Measurements from ENCODE around the gene ICAM1. TPM values are rescaled to one million over a fixed set of nuclear protein-coding genes. Genes with fewer than 3 reads are reported as not detected.

ICAM1 gene
- total RNA-seq, 8 experiments from 2014 or later, result 0.22 to 72.6 (median 9.7) TPM

DNA sequence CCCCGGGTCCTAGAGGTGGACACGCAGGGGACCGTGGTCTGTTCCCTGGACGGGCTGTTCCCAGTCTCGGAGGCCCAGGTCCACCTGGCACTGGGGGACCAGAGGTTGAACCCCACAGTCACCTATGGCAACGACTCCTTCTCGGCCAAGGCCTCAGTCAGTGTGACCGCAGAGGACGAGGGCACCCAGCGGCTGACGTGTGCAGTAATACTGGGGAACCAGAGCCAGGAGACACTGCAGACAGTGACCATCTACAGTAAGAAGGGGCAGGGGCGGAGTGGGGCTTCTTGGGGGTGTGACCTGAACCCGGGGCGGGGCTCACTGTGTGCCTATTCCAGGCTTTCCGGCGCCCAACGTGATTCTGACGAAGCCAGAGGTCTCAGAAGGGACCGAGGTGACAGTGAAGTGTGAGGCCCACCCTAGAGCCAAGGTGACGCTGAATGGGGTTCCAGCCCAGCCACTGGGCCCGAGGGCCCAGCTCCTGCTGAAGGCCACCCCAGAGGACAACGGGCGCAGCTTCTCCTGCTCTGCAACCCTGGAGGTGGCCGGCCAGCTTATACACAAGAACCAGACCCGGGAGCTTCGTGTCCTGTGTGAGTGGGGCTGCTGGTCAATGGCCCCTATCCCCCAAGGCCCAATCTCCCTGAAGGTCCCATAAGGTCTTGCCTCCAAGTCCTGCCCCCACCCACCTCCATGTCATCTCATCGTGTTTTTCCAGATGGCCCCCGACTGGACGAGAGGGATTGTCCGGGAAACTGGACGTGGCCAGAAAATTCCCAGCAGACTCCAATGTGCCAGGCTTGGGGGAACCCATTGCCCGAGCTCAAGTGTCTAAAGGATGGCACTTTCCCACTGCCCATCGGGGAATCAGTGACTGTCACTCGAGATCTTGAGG is 13.4 kb downstream of the ICAM1 start:
- Histone ChIP-seq H3K4me3 (no peak overlapping the region), H3K27ac (no peak overlapping the region), H3K4me1 (replicated peaks in 1 of 2) (peaks cover 0 to 6% of the 10 kb centered on the region in 2 donors)
- in situ Hi-C loops (cut with MboI; ENCODE audit: low pct_unique_long_range_greater_than_20kb in 2 of 9, low sequenced_read_pairs in 9 of 9, unreplicated experiment in 9 of 9), result no loop called here
- 79 to 83% methylated on average over 5 to 6 of the region's 34 CpGs; no CpG with 5 or more reads in 8 of the 10 experiments for WGBS, 10 experiments
- ATAC-seq (replicated peaks in 6 of 8), result no peak

DNA sequence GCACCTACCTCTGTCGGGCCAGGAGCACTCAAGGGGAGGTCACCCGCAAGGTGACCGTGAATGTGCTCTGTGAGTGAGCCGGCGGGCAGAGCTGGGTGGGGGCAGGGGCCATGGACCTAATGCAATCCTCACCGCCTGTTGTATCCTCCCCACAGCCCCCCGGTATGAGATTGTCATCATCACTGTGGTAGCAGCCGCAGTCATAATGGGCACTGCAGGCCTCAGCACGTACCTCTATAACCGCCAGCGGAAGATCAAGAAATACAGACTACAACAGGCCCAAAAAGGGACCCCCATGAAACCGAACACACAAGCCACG is 14.0 kb downstream of the ICAM1 start:
- ATAC-seq (replicated peaks in 6 of 8), result no peak
- H3K4me3 ChIP-seq, result no peak overlapping the region
- H3K4me1 ChIP-seq (replicated peaks in 1 of 2), result peaks cover 0 to 6% of the 10 kb centered on the region in 2 donors
- no peak overlapping the region for H3K27ac ChIP-seq
- WGBS, 10 experiments, result 94 to 100% (median 100%) methylated on average over 1 to 7 of the region's 13 CpGs; no CpG with 5 or more reads in 5 of the 10 experiments
- in situ Hi-C loops (cut with MboI; ENCODE audit: low pct_unique_long_range_greater_than_20kb in 2 of 9, low sequenced_read_pairs in 9 of 9, unreplicated experiment in 9 of 9), result no loop called here

DNA sequence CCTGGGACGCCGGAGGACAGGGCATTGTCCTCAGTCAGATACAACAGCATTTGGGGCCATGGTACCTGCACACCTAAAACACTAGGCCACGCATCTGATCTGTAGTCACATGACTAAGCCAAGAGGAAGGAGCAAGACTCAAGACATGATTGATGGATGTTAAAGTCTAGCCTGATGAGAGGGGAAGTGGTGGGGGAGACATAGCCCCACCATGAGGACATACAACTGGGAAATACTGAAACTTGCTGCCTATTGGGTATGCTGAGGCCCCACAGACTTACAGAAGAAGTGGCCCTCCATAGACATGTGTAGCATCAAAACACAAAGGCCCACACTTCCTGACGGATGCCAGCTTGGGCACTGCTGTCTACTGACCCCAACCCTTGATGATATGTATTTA is 14.5 kb downstream of the ICAM1 start:
- H3K4me1 ChIP-seq (replicated peaks in 1 of 2), result peaks cover 0 to 6% of the 10 kb centered on the region in 2 donors
- no peak overlapping the region for H3K4me3 ChIP-seq
- in situ Hi-C loops (cut with MboI; ENCODE audit: low pct_unique_long_range_greater_than_20kb in 2 of 9, low sequenced_read_pairs in 9 of 9, unreplicated experiment in 9 of 9), result no loop called here
- no peak for ATAC-seq (replicated peaks in 6 of 8)
- H3K27ac ChIP-seq, result no peak overlapping the region
- WGBS, 10 experiments, result 50 to 100% (median 87%) methylated on average over 1 to 3 of the region's 4 CpGs; no CpG with 5 or more reads in 3 of the 10 experiments

DNA sequence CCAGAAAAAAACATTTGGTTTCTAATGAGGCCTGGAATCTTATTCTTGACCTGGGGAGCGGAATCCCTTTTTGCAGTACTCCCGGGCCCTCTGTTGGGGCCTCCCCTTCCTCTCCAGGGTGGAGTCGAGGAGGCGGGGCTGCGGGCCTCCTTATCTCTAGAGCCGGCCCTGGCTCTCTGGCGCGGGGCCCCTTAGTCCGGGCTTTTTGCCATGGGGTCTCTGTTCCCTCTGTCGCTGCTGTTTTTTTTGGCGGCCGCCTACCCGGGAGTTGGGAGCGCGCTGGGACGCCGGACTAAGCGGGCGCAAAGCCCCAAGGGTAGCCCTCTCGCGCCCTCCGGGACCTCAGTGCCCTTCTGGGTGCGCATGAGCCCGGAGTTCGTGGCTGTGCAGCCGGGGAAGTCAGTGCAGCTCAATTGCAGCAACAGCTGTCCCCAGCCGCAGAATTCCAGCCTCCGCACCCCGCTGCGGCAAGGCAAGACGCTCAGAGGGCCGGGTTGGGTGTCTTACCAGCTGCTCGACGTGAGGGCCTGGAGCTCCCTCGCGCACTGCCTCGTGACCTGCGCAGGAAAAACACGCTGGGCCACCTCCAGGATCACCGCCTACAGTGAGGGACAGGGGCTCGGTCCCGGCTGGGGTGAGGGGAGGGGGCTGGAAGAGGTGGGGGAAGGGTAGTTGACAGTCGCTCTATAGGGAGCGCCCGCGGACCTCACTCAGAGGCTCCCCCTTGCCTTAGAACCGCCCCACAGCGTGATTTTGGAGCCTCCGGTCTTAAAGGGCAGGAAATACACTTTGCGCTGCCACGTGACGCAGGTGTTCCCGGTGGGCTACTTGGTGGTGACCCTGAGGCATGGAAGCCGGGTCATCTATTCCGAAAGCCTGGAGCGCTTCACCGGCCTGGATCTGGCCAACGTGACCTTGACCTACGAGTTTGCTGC is 16.1 kb downstream of the ICAM1 start, which contains the start of gene ICAM4:
Gene ICAM4, plus strand, starts transcription at position 153 of the 935 bp plus-strand sequence. Its CDS starts 58 bp downstream, at position 211.
- peak in 2 of 8 experiments; percentile 2 to 9 for ATAC-seq (replicated peaks in 6 of 8)
- WGBS, 10 experiments, result 0 to 35% (median 7%) methylated on average over 2 to 20 of the region's 59 CpGs; no CpG with 5 or more reads in 3 of the 10 experiments
- in situ Hi-C loops (cut with MboI; ENCODE audit: low pct_unique_long_range_greater_than_20kb in 2 of 9, low sequenced_read_pairs in 9 of 9, unreplicated experiment in 9 of 9), result no loop called here
- H3K4me3 ChIP-seq, result peak within 1 kb of the TSS in 1 of 5 donors; percentile 13
- peaks cover 0 to 6% of the 10 kb centered on the region in 2 donors for H3K4me1 ChIP-seq (replicated peaks in 1 of 2)
- no peak within 1 kb of the TSS for H3K27ac ChIP-seq

DNA sequence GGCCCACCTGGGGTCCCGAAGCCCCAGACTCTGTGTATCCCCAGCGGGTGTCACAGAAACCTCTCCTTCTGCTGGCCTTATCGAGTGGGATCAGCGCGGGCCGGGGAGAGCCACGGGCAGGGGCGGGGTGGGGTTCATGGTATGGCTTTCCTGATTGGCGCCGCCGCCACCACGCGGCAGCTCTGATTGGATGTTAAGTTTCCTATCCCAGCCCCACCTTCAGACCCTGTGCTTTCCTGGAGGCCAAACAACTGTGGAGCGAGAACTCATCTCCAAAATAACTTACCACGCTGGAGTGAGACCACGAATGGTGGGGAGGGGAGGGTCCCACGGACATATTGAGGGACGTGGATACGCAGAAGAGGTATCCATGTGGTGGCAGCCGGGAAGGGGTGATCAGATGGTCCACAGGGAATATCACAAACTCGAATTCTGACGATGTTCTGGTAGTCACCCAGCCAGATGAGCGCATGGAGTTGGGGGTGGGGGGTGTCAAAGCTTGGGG is 17.8 kb downstream of the ICAM1 start:
- 0 to 6% (median 0%) methylated on average over 1 to 13 of the region's 23 CpGs; no CpG with 5 or more reads in 4 of the 10 experiments for WGBS, 10 experiments
- Histone ChIP-seq H3K4me1 (replicated peaks in 1 of 2) (peaks cover 0 to 6% of the 10 kb centered on the region in 2 donors), H3K4me3 (peak overlapping the region; percentile 30 to 80 (median 42)), H3K27ac (peak overlapping the region in 1 of 2 donors; percentile 27)
- ATAC-seq (replicated peaks in 6 of 8), result peak; percentile 2 to 30 (median 11)
- in situ Hi-C loops (cut with MboI; ENCODE audit: low pct_unique_long_range_greater_than_20kb in 2 of 9, low sequenced_read_pairs in 9 of 9, unreplicated experiment in 9 of 9), result no loop called here

DNA sequence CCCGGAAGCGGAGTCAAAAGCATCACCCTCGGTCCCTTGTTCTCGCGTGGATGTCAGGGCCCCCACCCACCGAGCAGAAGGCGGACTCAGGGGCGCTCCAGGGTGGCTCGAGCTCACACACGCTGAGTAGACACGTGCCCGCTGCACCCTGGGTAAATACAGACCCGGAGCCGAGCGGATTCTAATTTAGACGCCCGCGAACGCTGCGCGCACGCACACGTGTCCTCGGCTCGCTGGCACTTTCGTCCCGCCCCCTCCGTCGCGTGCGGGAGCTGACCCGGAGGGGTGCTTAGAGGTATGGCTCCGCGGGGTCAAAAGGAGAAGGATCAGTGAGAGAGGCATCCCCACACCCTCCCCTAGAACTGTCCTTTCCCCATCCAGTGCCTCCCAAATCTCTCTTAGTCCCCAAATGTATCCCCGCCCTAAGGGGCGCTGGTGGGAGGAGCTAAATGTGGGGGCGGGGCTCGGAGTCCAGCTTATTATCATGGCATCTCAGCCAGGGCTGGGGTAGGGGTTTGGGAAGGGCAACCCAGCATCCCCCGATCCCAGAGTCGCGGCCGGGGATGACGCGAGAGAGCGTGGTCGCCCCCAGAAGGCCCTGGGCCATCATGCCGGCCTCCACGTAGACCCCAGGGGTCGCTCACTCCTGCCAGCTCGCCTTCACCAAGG is 18.4 kb downstream of the ICAM1 start:
- in situ Hi-C loops (cut with MboI; ENCODE audit: low pct_unique_long_range_greater_than_20kb in 2 of 9, low sequenced_read_pairs in 9 of 9, unreplicated experiment in 9 of 9), result no loop called here
- Histone ChIP-seq H3K4me1 (replicated peaks in 1 of 2) (peaks cover 0 to 6% of the 10 kb centered on the region in 2 donors), H3K27ac (peak overlapping the region in 1 of 2 donors; percentile 75), H3K4me3 (peak overlapping the region; percentile 30 to 80 (median 42))
- WGBS, 10 experiments, result 0 to 7% methylated on average over 2 to 6 of the region's 50 CpGs; no CpG with 5 or more reads in 8 of the 10 experiments
- ATAC-seq (replicated peaks in 6 of 8), result peak; percentile 10 to 73 (median 62)

DNA sequence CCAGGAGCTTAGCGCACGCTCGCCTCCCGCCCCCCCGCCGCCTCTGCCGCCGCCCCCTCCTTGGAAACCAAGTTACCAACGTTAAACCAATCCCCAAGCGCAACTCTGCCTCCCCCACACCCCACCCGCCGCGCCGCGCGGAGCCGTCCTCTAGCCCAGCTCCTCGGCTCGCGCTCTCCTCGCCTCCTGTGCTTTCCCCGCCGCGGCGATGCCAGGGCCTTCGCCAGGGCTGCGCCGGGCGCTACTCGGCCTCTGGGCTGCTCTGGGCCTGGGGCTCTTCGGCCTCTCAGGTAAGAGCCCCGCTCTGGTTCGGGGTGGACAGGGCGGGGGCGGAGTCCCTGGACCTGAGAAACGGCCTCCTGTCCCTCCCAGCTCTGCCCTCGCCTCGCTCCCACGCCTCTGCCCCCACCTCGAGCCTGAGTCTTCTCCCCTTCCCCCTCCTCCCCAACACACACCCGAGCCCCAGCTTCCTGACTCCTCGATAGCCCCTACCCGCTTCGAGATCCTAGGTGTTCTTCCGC is 19.0 kb downstream of the ICAM1 start, which contains the start of gene ICAM5:
Gene ICAM5, plus strand, starts transcription at position 117 of the 521 bp plus-strand sequence. Its CDS starts 92 bp downstream, at position 209.
- Histone ChIP-seq H3K27ac (peak within 1 kb of the TSS; percentile 28 to 75), H3K4me3 (peak within 1 kb of the TSS; percentile 30 to 80 (median 42)), H3K4me1 (replicated peaks in 1 of 2) (peaks cover 0 to 6% of the 10 kb centered on the region in 2 donors)
- WGBS, 10 experiments, result no CpG with 5 or more reads among the region's 45 CpGs
- peak in 4 of 8 experiments; percentile 8 to 28 (median 18) for ATAC-seq (replicated peaks in 6 of 8)
- in situ Hi-C loops (cut with MboI; ENCODE audit: low pct_unique_long_range_greater_than_20kb in 2 of 9, low sequenced_read_pairs in 9 of 9, unreplicated experiment in 9 of 9), result no loop called here

DNA sequence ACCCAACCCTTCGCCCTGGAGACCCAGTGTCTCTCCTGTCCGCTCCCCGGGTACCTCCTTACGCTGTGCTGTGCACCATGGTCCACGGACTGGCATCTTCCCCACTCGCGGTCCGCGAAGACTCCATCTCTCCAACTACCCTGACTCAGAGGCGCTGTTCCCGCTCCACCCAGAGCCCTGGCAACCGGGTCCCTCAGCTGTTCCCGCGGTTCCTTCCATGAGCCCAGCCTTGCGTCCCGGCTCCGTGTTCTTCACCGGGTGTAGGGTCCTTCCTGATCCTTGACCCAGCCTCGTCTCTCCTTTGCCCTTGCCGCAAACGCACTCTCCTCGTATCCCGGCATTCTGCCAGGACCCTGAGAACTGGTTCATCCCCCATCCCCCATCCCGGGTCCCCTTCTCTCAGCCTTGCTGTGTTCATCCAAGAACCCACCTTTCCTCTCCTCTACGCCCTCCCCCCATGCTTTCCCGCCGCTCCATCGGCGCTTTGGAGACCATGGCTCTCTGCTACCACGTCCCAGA is 19.5 kb downstream of the ICAM1 start:
- peak overlapping the region; percentile 30 to 80 (median 42) for H3K4me3 ChIP-seq
- in situ Hi-C loops (cut with MboI; ENCODE audit: low pct_unique_long_range_greater_than_20kb in 2 of 9, low sequenced_read_pairs in 9 of 9, unreplicated experiment in 9 of 9), result no loop called here
- 0% methylated on average over 4 of the region's 30 CpGs; no CpG with 5 or more reads in 9 of the 10 experiments for WGBS, 10 experiments
- peaks cover 0 to 6% of the 10 kb centered on the region in 2 donors for H3K4me1 ChIP-seq (replicated peaks in 1 of 2)
- peak in 1 of 8 experiments; percentile 0 for ATAC-seq (replicated peaks in 6 of 8)
- peak overlapping the region in 1 of 2 donors; percentile 75 for H3K27ac ChIP-seq

DNA sequence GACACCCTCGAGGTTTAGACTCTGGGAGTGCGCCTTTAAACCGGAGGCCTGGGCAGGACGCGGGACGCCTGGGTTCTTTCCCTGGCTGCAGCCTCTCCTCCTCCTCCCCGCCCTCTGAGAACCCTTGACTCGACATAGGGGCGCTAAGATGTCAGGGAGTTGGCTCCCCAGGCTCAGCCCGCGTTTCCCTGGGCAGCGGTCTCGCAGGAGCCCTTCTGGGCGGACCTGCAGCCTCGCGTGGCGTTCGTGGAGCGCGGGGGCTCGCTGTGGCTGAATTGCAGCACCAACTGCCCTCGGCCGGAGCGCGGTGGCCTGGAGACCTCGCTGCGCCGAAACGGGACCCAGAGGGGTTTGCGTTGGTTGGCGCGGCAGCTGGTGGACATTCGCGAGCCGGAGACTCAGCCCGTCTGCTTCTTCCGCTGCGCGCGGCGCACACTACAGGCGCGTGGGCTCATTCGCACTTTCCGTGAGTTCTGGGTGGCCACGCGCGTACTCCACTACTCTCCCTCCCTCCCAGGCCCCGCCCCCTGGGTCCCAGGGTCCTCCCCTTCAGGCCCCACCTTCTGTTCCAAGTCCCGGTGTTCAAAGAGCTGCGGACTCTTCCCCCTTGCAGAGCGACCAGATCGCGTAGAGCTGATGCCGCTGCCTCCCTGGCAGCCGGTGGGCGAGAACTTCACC is 20.1 kb downstream of the ICAM1 start:
- Histone ChIP-seq H3K27ac (peak overlapping the region in 1 of 2 donors; percentile 26), H3K4me3 (peak overlapping the region; percentile 30 to 80 (median 42)), H3K4me1 (replicated peaks in 1 of 2) (peaks cover 2 to 12% of the 10 kb centered on the region in 2 donors)
- ATAC-seq (replicated peaks in 6 of 8), result peak in 7 of 8 experiments; percentile 2 to 11 (median 6)
- WGBS, 10 experiments, result 0% methylated on average over 2 to 9 of the region's 57 CpGs; no CpG with 5 or more reads in 5 of the 10 experiments
- in situ Hi-C loops (cut with MboI; ENCODE audit: low pct_unique_long_range_greater_than_20kb in 2 of 9, low sequenced_read_pairs in 9 of 9, unreplicated experiment in 9 of 9), result no loop called here

DNA sequence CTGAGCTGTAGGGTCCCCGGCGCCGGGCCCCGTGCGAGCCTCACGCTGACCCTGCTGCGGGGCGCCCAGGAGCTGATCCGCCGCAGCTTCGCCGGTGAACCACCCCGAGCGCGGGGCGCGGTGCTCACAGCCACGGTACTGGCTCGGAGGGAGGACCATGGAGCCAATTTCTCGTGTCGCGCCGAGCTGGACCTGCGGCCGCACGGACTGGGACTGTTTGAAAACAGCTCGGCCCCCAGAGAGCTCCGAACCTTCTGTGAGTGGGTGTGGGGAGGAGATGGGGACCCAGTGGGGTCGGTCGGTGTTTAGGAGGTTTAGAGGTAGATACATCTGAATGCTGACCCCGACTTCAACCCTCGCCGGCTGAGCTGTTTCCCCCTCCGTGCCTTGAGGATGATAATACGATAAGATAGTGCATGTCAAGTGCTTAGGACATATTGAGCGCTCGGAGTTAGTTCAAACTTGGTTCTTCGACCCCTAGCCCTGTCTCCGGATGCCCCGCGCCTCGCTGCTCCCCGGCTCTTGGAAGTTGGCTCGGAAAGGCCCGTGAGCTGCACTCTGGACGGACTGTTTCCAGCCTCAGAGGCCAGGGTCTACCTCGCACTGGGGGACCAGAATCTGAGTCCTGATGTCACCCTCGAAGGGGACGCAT is 20.8 kb downstream of the ICAM1 start:
- ATAC-seq (replicated peaks in 6 of 8), result peak in 1 of 8 experiments; percentile 1
- WGBS, 10 experiments, result 0 to 12% (median 2%) methylated on average over 1 to 20 of the region's 49 CpGs; no CpG with 5 or more reads in 4 of the 10 experiments
- Histone ChIP-seq H3K4me1 (replicated peaks in 1 of 2) (peaks cover 9 to 17% of the 10 kb centered on the region in 2 donors), H3K4me3 (peak overlapping the region; percentile 30 to 80 (median 42)), H3K27ac (peak overlapping the region in 1 of 2 donors; percentile 26)
- in situ Hi-C loops (cut with MboI; ENCODE audit: low pct_unique_long_range_greater_than_20kb in 2 of 9, low sequenced_read_pairs in 9 of 9, unreplicated experiment in 9 of 9), result no loop called here
